T-helper 17 cell (primary cell): ENCODE measurements around the gene BAD. TPM values are rescaled to one million over a fixed set of nuclear protein-coding genes. Genes with fewer than 3 reads are reported as not detected.

Experiments
- ATAC-seq: fragments of 150-1000 bp; cut with Tn5 transposase; 2 replicates; pipeline ENCODE4 v1.10.0; 2021; ENCODE audit warnings: mild to moderate bottlenecking, moderate library complexity
- DNase-seq, 3 donors: peaks; one replicate each; pipeline versions ENCODE4 v3.0.0 to v3.0.0-alpha.2; 2020 to 2021
- H3K9me3 ChIP-seq: one replicate; pipeline ENCODE4 v1.7.0; 2013; ENCODE audit warnings: low read length, mild to moderate bottlenecking; ENCODE audit not compliant: control insufficient read depth, poor library complexity, severe bottlenecking
- H3K27ac Mint-ChIP-seq: one replicate; pipeline ENCODE4 v1.8.0; 2022; ENCODE audit warnings: mild to moderate bottlenecking, moderate library complexity, mixed read lengths
- H3K27me3 Mint-ChIP-seq: one replicate; pipeline ENCODE4 v1.8.0; 2022; ENCODE audit warnings: mixed read lengths
- H3K36me3 Mint-ChIP-seq: one replicate; pipeline ENCODE4 v1.8.0; 2022; ENCODE audit warnings: low read depth, mixed read lengths
- H3K4me1 Mint-ChIP-seq: one replicate; pipeline ENCODE4 v1.8.0; 2022; ENCODE audit warnings: mild to moderate bottlenecking, mixed read lengths
- H3K4me3 Mint-ChIP-seq: one replicate; pipeline ENCODE4 v1.8.0; 2022; ENCODE audit warnings: mild to moderate bottlenecking, moderate library complexity, mixed read lengths
- total RNA-seq, 4 donors: library from RNA in 2 of 4; stranded (reverse) in 2 of 4; gene quantifications; one replicate each; pipeline ENCODE4 v1.2.3 and lab custom pipeline; 2022 to 2026

BAD gene
- total RNA-seq, 2 donors from 2014 or later: 46.3 to 47.0 TPM

DNA sequence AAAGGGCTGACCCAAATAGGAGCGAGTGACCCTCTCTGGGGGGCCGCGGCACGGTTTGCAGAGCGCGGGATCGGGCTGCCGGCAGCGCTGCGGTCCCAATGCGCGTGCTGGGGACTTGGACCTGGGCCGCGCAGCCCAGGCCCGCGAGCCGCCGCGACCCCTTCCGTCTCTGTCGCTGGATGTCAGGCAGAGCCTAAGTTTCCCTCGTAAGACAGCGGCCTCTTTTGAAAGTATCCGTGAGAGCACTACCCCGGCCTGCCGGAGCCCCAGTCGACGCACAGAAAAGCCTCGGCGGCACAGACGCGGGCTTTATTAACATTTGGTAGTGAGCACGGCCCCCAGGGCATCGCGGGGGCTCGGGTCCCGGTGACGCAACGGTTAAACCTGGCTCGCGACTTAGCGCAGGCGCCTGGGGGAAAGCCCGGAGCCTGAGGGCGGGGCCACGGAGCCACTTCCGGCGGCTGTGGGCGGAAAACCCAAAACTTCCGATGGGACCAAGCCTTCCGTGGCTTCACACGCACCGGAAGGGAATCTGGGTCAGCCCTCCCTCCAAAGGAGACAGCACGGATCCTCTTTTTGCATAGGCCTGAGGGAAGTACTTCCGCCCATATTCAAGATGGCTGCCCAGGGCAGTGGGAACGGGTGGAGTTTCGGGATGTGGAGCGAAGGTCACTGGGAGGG, 14.8 kb downstream of the BAD start:
- H3K4me1 Mint-ChIP-seq: peaks cover 19% of the 10 kb centered on the region
- no peaks in the 10 kb centered on the region for H3K9me3 ChIP-seq
- DNase-seq: peak; percentile 94 to 97 (median 94)
- H3K27ac Mint-ChIP-seq: peak overlapping the region; percentile 99
- peak; percentile 77 for ATAC-seq
- H3K36me3 Mint-ChIP-seq: peaks cover 4% of the 10 kb centered on the region
- no peaks in the 10 kb centered on the region for H3K27me3 Mint-ChIP-seq
- H3K4me3 Mint-ChIP-seq: peak overlapping the region; percentile 96

DNA sequence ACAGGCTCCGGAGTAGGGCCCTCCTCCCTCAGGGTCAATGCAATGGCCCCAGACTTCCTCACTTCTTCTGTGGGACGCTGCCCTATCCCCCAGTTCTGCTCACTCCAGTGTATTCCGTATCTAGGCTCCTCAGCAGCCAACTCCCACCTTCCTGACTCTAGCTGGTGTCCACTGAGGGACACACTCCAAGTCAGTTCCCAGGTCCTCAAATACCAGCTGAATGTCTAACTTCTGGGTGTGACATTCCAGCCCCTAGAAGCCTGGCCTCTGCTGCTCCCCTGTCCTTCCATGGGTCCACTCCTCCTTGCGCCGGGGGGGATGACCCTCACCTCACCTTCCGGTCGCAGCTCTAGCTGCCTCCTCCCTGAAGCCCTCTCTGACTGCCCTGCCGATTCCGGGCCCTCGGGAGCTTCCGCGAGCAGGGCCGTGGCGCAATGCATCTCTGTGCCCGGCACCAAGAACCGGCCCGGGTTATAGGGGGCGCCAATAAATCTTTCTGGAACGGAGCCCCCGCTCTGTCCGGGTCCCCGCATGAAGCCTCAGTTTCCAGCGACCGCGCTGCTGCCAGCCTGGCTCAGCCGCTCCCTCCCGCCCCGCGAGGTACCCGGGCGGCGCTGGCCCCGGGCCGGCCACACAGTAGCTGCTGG, 15.4 kb downstream of the BAD start:
- H3K27ac Mint-ChIP-seq: peak overlapping the region; percentile 99
- DNase-seq (peak in 1 of 3 donors; percentile 28), ATAC-seq (no peak)
- peaks cover 19% of the 10 kb centered on the region for H3K4me1 Mint-ChIP-seq
- no peaks in the 10 kb centered on the region for H3K9me3 ChIP-seq
- H3K36me3 Mint-ChIP-seq: peaks cover 4% of the 10 kb centered on the region
- no peaks in the 10 kb centered on the region for H3K27me3 Mint-ChIP-seq
- H3K4me3 Mint-ChIP-seq: peak overlapping the region; percentile 96

DNA sequence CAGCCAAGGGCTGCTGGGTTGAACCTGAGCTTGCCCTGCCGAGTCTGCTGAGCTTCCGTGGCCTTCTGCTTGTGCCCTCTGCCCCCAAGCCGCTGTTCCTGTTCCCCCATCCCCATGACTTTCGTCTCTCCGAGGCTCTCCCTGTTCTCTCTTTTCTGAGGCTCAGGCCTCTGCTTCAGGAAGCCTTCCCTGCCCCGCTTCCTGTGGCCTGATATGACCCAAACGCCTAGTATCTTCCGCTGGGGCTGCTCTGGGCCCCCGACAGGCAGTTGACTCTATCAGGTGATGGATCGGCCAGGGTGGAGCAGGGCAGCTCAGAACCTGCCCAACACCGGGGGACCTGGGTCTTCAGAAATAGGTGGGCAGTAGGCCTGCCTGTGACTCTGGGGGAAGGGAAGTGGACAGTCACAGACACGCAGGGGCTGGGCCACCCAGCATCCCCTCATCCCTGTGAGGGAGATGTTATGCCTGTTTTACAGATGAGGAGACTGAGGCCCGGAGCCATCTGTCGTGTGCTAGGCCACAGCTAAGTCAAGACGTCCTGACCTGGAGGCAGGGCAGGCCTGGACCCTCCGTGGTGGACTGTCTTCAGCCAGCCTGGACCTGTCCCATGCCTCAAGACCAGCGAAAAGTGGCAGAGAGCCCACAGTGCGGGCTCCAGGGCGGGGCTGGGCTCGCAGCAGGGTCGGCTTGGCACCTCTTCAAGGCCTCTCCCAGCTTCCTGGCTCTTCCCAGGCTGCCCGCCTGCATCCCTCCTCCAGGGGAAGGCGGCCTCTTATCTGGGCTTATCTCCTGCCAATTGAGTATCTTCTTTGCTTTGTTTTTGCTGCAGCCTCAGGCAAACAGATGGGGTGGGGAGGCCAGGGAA, 16.2 kb downstream of the BAD start:
- peak overlapping the region; percentile 96 for H3K4me3 Mint-ChIP-seq
- peaks cover 19% of the 10 kb centered on the region for H3K4me1 Mint-ChIP-seq
- DNase-seq (no peak), ATAC-seq (no peak)
- peaks cover 4% of the 10 kb centered on the region for H3K36me3 Mint-ChIP-seq
- no peaks in the 10 kb centered on the region for H3K9me3 ChIP-seq
- H3K27ac Mint-ChIP-seq: peak overlapping the region; percentile 99
- no peaks in the 10 kb centered on the region for H3K27me3 Mint-ChIP-seq

GRCh38 chr11:64267207-64267945, 17.1 kb downstream of the BAD start:
- no peaks in the 10 kb centered on the region for H3K9me3 ChIP-seq
- Mint-ChIP-seq H3K4me3 (no peak overlapping the region), H3K4me1 (peaks cover 21% of the 10 kb centered on the region), H3K27ac (peak overlapping the region; percentile 99), H3K36me3 (peaks cover 4% of the 10 kb centered on the region), H3K27me3 (no peaks in the 10 kb centered on the region)
- ATAC-seq (no peak), DNase-seq (no peak)

GRCh38 chr11:64266339-64266738, 18.1 kb downstream of the BAD start:
- ATAC-seq (no peak), DNase-seq (no peak)
- H3K27me3 Mint-ChIP-seq: no peaks in the 10 kb centered on the region
- peaks cover 4% of the 10 kb centered on the region for H3K36me3 Mint-ChIP-seq
- peaks cover 21% of the 10 kb centered on the region for H3K4me1 Mint-ChIP-seq
- H3K4me3 Mint-ChIP-seq: peak overlapping the region; percentile 41
- H3K27ac Mint-ChIP-seq: no peak overlapping the region
- H3K9me3 ChIP-seq: no peaks in the 10 kb centered on the region

GRCh38 chr11:64265176-64266160, 19.0 kb downstream of the BAD start:
- Mint-ChIP-seq H3K27ac (no peak overlapping the region), H3K36me3 (peaks cover 4% of the 10 kb centered on the region), H3K27me3 (no peaks in the 10 kb centered on the region), H3K4me1 (peaks cover 19% of the 10 kb centered on the region), H3K4me3 (no peak overlapping the region)
- DNase-seq (no peak), ATAC-seq (no peak)
- no peaks in the 10 kb centered on the region for H3K9me3 ChIP-seq

DNA sequence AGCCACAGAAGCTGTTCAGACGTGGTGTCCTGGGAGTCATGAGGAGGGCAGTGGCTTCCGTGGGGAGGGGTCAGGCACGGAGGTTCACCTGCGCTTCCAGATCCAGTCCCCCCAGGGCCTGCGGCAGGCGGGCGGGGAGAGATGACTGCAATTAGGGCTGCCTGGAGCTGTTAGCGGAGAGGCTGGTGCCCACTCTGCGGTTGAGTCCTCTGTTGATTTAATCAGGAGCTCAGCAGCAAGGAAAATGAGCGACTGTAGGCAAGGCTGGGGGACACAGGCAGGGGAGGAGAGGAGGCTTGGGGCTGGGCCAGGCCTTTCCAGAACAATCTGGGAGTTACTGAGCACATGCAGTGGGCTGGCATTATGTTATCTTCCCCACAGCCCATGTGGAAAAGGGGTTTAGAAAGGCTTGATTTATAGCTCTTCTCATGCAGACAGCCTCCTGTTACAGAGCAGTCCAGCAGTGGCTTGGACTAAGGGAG, 20.1 kb downstream of the BAD start:
- no peak for ATAC-seq
- peaks cover 23% of the 10 kb centered on the region for H3K4me1 Mint-ChIP-seq
- no peaks in the 10 kb centered on the region for H3K27me3 Mint-ChIP-seq
- no peaks in the 10 kb centered on the region for H3K9me3 ChIP-seq
- H3K36me3 Mint-ChIP-seq: peaks cover 3% of the 10 kb centered on the region
- DNase-seq: no peak
- no peak overlapping the region for H3K27ac Mint-ChIP-seq
- H3K4me3 Mint-ChIP-seq: no peak overlapping the region

DNA sequence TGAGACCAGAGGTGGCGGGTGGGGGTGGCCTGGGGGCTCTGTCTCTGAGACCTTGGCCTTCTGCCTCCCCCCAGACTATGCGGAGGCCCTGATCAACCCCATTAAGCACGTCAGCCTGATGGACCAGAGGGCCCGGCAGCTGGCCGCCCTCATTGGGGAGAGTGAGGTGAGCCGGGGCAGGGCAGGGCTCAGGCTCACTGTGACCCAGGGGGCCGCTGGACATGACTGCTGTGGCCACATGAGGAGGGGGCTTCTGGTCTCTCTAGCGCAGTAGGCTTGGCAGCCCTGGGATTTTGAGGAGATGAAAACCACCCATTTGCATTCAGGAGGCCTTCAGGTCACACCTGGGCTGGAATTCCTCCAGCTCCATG, 20.5 kb downstream of the BAD start:
- ATAC-seq (no peak), DNase-seq (no peak)
- Mint-ChIP-seq H3K4me1 (peaks cover 23% of the 10 kb centered on the region), H3K4me3 (no peak overlapping the region), H3K27me3 (no peaks in the 10 kb centered on the region), H3K27ac (no peak overlapping the region), H3K36me3 (peaks cover 5% of the 10 kb centered on the region)
- H3K9me3 ChIP-seq: no peaks in the 10 kb centered on the region

DNA sequence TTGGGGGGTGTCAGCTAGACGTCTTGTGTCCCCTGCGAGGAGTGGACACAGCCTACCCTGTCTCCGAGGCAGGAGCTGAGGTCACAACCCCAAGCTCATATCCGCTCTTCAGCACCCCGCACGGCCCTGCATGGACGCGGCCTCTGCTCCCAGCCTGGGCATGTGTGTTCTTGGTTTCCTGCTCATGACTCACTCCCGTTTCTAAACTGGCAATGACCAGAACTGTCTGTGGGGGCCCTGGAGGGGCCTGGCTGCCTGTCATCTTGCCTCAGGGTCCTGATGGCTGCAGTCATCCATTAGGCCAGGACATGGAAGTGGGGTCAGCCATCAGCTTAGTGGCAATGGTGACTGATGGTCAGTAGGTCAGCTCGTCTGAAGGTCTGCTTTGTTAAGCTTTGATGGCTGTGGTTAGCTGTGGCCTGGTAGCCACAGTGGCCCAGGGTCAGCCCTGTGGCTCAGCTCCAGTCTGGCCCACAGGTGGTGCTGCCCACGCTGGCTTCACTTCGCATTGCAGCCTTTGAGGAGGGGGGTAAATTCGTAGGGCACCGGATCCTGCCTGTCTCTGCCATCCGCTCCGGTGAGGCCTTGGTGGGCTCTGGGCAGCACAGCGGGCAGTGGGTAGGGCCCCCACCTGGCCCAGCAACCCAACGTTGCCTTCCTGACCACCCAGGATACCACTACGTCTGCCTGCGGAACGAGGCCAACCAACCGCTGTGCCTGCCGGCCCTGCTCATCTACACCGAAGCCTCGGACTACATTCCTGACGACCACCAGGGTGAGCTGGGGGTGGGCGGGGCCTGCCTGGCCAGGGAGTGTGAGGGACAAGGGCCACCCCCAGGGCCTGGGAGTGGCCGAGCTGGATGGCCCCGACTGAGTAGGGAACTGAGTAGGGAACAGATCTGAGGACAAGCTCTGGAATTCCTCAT, 21.2 kb downstream of the BAD start:
- H3K9me3 ChIP-seq: no peaks in the 10 kb centered on the region
- H3K27ac Mint-ChIP-seq: peak overlapping the region; percentile 16
- ATAC-seq (no peak), DNase-seq (no peak)
- H3K4me3 Mint-ChIP-seq: no peak overlapping the region
- peaks cover 5% of the 10 kb centered on the region for H3K36me3 Mint-ChIP-seq
- peaks cover 16% of the 10 kb centered on the region for H3K4me1 Mint-ChIP-seq
- no peaks in the 10 kb centered on the region for H3K27me3 Mint-ChIP-seq

DNA sequence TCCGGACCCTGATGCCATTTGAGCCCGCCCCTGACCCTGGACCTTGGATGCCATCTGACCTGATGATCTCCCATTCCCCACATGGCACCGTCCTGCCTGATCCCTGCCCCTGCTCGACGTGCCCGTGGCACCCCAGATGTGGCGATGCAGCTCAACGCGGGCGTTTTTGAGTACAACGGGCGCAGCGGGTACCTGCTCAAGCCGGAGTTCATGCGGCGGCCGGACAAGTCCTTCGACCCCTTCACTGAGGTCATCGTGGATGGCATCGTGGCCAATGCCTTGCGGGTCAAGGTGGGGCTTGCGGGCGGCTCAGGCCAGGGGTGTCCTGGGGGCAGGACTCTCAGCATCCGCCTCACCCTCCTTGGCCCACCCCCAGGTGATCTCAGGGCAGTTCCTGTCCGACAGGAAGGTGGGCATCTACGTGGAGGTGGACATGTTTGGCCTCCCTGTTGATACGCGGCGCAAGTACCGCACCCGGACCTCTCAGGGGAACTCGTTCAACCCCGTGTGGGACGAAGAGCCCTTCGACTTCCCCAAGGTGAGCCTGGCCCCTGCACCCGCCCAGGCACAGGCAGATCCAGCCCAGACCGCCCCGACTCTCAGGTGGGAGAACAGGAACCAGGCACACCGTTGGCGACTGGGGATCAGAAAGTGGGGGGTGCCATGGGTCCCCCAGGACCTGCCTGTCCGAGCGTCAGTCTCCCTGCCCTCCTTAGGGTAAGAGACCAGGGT, 22.0 kb downstream of the BAD start:
- no peak overlapping the region for H3K4me3 Mint-ChIP-seq
- H3K4me1 Mint-ChIP-seq: peaks cover 13% of the 10 kb centered on the region
- no peaks in the 10 kb centered on the region for H3K27me3 Mint-ChIP-seq

More for the DNA sequence above, 22.0 kb downstream of the BAD start:
- H3K9me3 ChIP-seq: no peaks in the 10 kb centered on the region
- Mint-ChIP-seq H3K36me3 (peaks cover 5% of the 10 kb centered on the region), H3K27ac (peak overlapping the region; percentile 16)
- no peak for DNase-seq
- ATAC-seq: no peak
